SH-SY5Y (cell line): ENCODE results near the gene LTK.

Experiments used
- GATA2 ChIP-seq: IDR thresholded peaks from 2 replicates; pipeline ENCODE4 v1.6.1; 2011; ENCODE audit warnings: mild to moderate bottlenecking, low read depth, low read length
- GATA3 ChIP-seq: IDR thresholded peaks from 2 replicates; pipeline ENCODE4 v1.6.1; 2011; ENCODE audit warnings: low read depth, mild to moderate bottlenecking, low read length, moderate library complexity

DNA sequence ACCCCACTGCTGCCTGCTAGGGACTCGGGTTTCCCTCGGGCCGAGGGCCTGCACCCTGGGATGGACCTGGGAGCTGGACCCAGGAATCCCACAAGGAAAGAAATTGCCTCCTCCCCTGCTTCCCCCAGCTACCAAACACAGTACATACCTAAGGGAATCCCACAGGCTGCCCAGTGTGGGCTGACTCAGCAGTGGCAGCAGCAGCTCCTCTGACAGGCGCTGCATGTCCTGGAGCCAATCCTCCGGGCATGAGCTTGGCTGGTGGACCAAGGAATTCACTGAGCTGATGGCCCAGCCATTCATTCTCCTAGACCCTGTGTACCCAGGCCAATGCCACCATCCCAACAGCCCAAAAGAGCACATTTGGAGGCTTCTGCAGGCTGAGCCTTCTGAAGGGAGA lies 9.5 kb upstream of the LTK start:
- TF ChIP-seq GATA3 (no peak), GATA2 (no peak)
